ENCODE measurements around the gene CTRL.

The CTRL gene

GRCh38 chr16:67962135-67962534, 30.5 kb upstream of the CTRL start:
- DNase-seq: no peak

DNA sequence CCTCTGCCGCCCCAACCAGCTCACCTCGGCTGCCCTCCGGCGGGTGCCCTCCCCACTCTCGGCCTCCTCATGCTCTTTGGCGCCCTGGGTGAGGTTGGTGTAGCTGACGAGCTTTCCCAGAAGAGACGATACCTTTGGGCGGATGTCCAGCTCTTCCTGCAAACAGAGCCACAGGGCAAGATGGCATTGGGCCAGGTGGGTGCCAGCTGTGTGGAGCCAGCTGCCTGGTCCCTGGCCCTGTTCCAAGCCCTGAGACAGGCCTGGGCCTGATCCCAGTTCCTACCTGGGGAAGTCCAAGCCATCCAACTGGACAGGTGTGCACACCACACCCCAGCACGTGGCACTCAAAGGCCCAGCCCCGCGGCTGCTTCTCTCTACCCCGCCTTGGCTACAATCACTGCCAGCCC, 29.9 kb upstream of the CTRL start:
- no peak for DNase-seq

DNA sequence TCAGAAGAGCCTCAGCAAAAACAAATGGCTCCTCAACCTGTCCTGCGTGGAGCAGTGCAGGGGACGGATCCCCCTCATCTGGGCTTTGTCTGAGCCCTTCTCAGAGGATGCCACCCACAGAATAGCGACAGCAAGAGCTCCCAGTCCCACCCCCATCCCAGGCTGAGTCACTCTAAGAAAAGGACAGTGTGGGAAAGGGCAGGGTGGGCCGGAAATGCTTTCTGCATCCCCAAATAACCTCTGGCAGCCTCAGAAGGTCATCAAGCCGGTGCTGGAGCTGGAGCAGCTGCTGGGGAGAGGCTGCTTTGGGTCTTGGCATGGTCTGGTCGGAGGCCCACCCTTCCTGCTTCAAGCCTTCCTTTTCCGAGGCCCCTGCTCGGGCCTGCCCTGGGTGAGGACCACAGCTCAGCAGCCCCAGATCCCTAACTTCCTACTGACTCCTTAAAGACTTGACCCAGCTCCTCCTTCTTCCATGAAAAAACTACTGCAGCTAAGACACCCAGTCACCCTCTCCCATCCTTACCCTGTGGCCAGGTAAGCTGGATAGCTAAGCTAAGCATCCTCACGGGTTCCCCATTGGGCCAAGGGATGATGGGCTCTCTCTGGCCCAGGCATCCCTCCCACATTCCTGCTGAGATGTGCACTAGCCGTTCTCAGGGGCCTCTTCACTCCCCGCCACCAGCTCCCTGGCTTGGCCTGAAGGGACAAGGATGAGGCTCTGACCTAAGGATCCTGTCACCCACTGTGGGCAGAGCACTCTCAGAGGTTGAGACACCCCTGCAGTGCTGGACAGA, 28.1 kb upstream of the CTRL start:
- no peak for DNase-seq

GRCh38 chr16:67957622-67958021, 26.0 kb upstream of the CTRL start:
- no peak for DNase-seq

- no peak for DNase-seq
Observed at GRCh38 chr16:67954421-67955196, 22.9 kb upstream of the CTRL start.

GRCh38 chr16:67953641-67954375, 22.1 kb upstream of the CTRL start:
- no peak for DNase-seq

GRCh38 chr16:67951485-67951884, 19.8 kb upstream of the CTRL start:
- DNase-seq: no peak

GRCh38 chr16:67950335-67950843, 18.7 kb upstream of the CTRL start:
- no peak for DNase-seq

GRCh38 chr16:67949645-67950044, 18.0 kb upstream of the CTRL start:
- DNase-seq: no peak

GRCh38 chr16:67948015-67948414, 16.4 kb upstream of the CTRL start:
- DNase-seq: no peak

GRCh38 chr16:67946966-67947558, 15.4 kb upstream of the CTRL start:
- no peak for DNase-seq

GRCh38 chr16:67946128-67946569, 14.5 kb upstream of the CTRL start:
- DNase-seq: no peak

- DNase-seq: no peak
Observed at GRCh38 chr16:67945392-67945933, 13.8 kb upstream of the CTRL start.

DNA sequence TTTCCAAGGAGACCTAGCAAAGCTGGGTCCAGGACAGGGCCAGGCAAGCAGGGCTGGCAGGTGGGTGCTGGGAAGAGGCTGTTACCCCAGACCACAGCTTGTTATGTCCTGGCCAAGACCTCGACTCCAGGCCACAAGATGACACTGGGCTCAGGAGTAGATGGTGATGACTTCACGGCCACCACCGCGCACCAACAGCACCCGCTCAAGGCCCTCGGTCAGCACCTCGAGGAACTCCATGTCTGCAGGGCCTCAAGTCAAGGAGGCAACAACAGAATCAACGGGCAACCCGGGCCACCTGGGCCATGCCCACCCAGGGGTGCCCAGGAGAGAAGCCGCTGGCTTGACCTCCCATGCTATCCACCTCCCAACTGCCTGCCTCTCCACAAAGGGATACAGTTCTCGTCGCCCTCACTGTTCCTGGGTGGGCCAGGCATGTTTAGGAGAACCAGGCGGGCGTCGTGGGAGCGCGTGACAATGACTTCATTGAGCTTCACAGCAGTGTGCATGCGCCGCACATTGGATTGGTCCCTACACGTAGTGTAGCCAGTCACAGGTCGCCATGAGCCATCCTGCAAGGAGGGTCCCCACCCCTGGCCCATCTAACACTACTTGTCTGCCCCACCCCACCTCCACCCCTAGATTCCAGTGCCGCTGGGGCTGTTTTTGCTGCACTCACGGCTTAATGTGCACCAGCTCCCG, 13.2 kb upstream of the CTRL start:
- no peak for DNase-seq

DNA sequence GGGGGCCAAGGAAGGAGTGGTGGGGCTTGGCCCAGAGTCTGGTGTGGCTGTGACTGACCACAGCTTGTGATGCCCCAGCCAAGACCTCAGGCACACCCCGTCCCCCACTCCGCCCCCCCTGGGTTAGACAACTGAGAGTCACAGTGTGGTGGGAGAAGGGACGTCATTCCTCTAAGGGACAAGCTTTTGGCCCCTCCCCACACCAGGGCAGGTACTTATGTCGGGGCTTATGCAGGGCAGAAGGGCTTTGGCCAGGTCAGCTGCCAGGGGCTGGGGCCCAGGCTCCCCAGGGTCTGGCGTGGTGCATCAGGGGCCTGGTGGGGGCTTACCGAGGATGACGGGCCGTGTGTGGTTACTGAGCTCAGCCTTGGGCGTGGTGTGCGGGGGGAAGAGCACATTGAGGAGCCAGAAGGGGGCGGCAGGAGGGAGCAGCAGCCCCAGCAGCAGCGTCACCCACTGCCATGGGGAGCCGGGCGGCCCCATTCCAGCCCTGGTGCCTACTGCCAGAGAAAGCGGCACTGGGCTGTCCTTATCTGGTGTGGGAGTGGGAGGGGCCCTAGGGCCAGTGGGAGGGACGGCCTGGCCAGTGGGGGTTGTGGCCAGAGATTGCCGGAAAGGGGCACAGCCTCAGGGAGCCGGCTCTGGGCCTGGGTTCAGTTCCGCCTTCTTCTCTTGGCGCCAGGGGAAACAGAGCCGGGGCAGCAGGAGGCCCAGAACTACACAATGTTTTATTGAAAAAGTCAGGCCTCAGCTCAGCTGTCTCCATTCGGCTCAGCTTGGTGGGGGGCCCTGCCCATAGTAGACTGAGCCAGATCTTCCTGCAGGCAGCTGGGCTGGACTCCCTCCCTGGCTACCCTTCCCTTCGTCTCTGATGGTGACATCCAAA, 12.2 kb upstream of the CTRL start, which contains the start of gene LCAT:
Gene LCAT (minus strand): TSS at position 502 of the 886 bp plus-strand sequence. CDS start 19 bp downstream, at position 483.
- DNase-seq: no peak

DNA sequence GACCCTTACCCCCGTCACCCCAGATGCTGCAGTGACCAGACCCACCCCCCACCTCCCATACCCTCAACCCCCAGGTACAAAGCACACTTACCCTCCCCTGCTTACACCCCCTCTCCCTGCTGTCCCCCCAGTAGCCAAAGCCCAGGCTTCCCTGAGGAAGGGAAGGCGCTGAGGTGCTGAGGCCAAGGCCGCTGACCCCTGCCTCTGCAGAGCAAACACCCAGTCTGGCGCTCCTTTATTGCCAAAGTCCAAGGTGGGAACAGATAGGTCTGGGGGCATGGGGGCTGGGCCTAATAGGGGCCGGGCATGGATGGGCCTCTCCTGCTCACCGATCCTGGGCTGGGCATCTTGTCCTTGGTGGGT, 11.6 kb upstream of the CTRL start:
- no peak for DNase-seq

- DNase-seq: no peak
Observed at GRCh38 chr16:67942510-67943255, 11.0 kb upstream of the CTRL start.

DNA sequence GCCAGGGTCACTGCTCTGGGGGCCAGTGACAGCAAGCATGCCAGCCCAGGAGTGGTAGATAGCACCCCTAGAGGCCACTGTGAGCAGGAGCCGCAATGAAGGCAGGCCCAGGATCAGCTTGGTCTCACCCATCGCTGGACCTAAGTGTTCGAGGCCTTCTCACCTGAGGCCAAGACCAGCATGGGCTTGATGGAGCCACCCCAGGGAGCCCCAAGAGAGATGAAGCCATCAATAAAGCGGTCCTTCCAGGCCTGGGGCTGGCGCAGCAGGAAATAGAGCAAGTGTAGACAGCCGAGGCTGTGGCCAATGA, 10.5 kb upstream of the CTRL start:
- peak; percentile 37 for DNase-seq

GRCh38 chr16:67941469-67942199, 10.0 kb upstream of the CTRL start:
- DNase-seq: no peak
